NCI-H2171 treated with DMSO at 0.1 percent for 48 hours (cell line): Measurements from ENCODE around the gene PCDHA7.
"Not testable (repeated sequence)": the region's sequence is repeated elsewhere in the genome, so short reads cannot be mapped to it uniquely, and the experiment has no call there.

ENCODE experiments used
- DNase-seq: peaks from one replicate; lab custom pipeline; 2025; lab: John Stamatoyannopoulos, UW

The PCDHA7 gene

DNA sequence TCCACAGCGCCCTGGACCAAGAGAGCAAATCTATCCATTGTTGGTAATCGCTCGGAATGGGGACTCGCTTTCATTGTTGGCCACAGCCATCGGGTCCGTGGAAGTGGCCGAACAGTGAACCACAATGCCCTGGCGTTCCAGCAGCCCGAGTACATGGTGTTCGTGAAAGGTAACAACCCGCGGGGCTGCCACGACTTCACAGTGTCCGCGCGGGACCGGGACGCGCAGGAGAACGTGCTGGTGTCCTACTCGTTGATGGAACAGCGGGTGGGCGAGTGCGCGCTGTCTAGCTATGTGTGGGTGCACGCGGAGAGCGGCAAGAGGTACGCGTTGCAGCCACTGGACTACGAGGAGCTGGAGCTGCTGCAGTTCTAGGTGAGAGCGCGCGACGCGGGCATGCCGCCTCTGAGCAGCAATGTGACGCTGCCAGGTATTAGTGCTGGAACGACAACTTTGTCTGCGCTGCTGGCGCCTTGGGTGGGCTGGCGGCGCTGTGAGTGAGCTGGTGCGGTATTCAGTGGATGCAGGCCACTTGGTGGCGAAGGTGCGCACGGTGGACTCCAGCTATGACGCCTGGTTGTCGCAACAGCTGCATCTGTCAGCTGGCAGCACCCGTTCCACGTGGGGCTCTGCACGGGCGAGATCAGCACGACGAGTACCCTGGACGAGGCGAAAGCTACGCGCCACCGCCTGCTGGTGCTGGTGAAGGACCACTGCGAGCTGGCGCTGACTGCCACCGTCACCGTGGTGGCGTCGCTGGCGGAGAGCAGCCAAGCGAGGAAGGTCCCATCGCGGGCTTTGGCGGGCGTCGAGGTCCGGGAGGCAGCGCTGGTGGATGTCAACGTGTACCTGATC is 28.6 kb downstream of the PCDHA7 start:
- DNase-seq: no peak

DNA sequence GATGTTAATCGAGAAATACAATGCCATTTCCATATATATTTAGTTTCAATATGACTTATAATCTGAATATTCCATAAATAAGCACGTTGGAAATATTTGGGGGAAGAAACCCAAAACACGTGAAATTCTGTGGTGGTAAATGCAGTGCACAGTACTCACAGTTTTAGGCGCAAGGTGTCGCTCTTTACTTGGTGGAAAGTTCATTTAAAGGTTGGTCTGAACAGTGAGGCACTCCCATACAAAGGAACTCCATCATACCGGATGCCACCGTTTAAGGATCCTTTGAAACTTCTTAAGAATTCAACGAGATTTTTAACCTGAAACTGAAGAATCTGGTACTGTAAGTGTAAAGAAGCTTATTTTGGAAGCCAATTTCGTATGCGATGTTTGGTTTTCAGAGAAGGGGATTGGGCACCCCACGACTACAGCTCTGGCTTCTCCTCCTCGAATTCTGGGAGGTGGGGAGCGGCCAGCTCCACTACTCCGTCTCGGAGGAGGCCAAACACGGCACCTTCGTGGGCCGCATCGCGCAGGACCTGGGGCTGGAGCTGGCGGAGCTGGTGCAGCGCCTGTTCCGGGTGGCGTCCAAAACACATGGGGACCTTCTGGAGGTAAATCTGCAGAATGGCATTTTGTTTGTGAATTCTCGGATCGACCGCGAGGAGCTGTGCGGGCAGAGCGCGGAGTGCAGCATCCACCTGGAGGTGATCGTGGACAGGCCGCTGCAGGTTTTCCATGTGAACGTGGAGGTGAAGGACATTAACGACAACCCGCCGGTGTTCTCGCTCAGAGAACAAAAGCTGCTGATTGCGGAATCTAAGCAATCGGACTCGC is 34.9 kb downstream of the PCDHA7 start, which contains the start of gene PCDHA11:
Gene PCDHA11, plus strand, starts transcription at position 237 of the 834 bp plus-strand sequence. Its CDS starts 147 bp downstream, at position 384.
- no peak for DNase-seq

GRCh38 chr5:140869555-140869886 is 35.5 kb downstream of the PCDHA7 start:
- no peak for DNase-seq

GRCh38 chr5:140870221-140871201 is 36.4 kb downstream of the PCDHA7 start:
- DNase-seq: no peak

GRCh38 chr5:140875085-140876065 is 41.3 kb downstream of the PCDHA7 start, which contains the start of gene PCDHA12:
Gene PCDHA12 (plus strand): TSS chr5:140875308. CDS start chr5:140875473, 165 bp downstream.
- DNase-seq: no peak

DNA sequence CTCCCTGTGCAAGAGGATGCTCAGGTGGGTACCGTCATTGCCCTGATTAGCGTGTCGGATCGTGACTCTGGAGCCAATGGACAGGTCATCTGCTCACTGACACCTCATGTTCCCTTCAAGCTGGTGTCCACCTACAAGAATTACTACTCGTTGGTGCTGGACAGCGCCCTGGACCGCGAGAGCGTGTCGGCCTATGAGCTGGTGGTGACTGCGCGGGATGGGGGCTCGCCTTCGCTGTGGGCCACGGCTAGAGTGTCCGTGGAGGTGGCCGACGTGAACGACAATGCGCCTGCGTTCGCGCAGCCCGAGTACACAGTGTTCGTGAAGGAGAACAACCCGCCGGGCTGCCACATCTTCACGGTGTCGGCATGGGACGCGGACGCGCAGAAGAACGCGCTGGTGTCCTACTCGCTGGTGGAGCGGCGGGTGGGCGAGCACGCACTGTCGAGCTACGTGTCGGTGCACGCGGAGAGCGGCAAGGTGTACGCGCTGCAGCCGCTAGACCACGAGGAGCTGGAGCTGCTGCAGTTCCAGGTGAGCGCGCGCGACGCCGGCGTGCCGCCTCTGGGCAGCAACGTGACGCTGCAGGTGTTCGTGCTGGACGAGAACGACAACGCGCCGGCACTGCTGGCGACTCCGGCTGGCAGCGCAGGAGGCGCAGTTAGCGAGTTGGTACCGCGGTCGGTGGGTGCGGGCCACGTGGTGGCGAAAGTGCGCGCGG is 42.6 kb downstream of the PCDHA7 start:
- DNase-seq: not testable (repeated sequence)

GRCh38 chr5:140877262-140877581 is 43.2 kb downstream of the PCDHA7 start:
- DNase-seq: no peak

- DNase-seq: no peak
Observed at GRCh38 chr5:140881889-140882590, 48.0 kb downstream of the PCDHA7 start, which contains the start of gene PCDHA13. Gene PCDHA13 (plus strand): TSS chr5:140882124. CDS start chr5:140882269, 145 bp downstream.

GRCh38 chr5:140882591-140882899 is 48.5 kb downstream of the PCDHA7 start:
- DNase-seq: no peak

GRCh38 chr5:140883373-140883772 is 49.3 kb downstream of the PCDHA7 start:
- DNase-seq: no peak

- no peak for DNase-seq
Observed at GRCh38 chr5:140883927-140884697, 50.0 kb downstream of the PCDHA7 start.
